Stimulated activated naive B cell treated with anti-CD40 and anti-IgM and Interleukin-4, amounts not matched to agents 10 μg/mL and 1 μg/mL and 100 μg/mL, for 72 hours (primary cell): ENCODE measurements around the gene SRSF5.
A peak's percentile ranks its signal among the peaks of the same experiment; 100 is the strongest.
"Not testable (repeated sequence)": the region's sequence is repeated elsewhere in the genome, so short reads cannot be mapped to it uniquely, and the experiment has no call there.

Experiments
- ATAC-seq, 2 donors: fragments of 150-1000 bp; cut with Tn5 transposase; replicated peaks; 2 replicates each; pipeline ENCODE4 v1.10.0; 2021; ENCODE audit warnings: moderate library complexity in 1 of 2
- DNase-seq: peaks from one replicate; pipeline ENCODE4 v3.0.0; 2021
- H3K27ac Mint-ChIP-seq: one replicate; pipeline ENCODE4 v1.8.0; 2022; ENCODE audit warnings: mild to moderate bottlenecking, mixed read lengths
- H3K27me3 Mint-ChIP-seq, 2 donors: one replicate each; pipeline ENCODE4 v1.8.0; 2022; ENCODE audit warnings: mixed read lengths in 2 of 2
- H3K36me3 Mint-ChIP-seq, 2 donors: one replicate each; pipeline ENCODE4 v1.8.0; 2022; ENCODE audit warnings: mixed read lengths in 2 of 2, mild to moderate bottlenecking in 1 of 2
- H3K4me1 Mint-ChIP-seq, 2 donors: one replicate each; pipeline ENCODE4 v1.8.0; 2022; ENCODE audit warnings: mixed read lengths in 2 of 2, mild to moderate bottlenecking in 1 of 2
- H3K4me3 Mint-ChIP-seq, 2 donors: one replicate each; pipeline ENCODE4 v1.8.0; 2022; ENCODE audit warnings: mild to moderate bottlenecking in 2 of 2, mixed read lengths in 2 of 2, moderate library complexity in 1 of 2
- H3K9me3 Mint-ChIP-seq, 2 donors: one replicate each; pipeline ENCODE4 v1.8.0; 2022; ENCODE audit warnings: mixed read lengths in 2 of 2, mild to moderate bottlenecking in 1 of 2

SRSF5 gene

DNA sequence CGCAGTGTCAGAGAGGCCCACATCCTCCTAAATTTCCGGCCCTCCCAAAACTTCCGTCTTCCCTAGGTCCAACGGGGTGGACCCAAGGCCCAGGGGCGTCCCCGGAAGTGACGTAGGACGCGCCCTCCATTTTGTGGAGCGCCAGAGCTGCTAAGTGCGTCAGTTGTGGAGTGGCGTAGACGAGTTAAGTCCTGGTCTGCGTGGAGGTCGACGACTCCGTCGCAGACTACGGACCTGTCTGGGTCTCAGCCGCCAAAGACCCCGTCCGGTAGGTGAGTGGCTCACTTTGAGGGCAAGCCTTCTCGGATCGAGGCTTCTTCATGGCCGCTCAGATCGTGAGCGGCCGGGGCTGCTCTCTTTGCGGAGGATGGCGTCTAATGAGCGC is at the start of gene SRSF5:
Gene SRSF5, plus strand, starts transcription at position 159 of the 385 bp plus-strand sequence. CDS start 1,015 bp downstream, outside the sequence.
- Mint-ChIP-seq H3K4me3 (peak within 1 kb of the TSS; percentile 88 to 98), H3K4me1 (peaks cover 26 to 50% of the 10 kb centered on the region in 2 donors), H3K36me3 (peaks cover 32 to 45% of the 10 kb centered on the region in 2 donors), H3K27me3 (no peaks in the 10 kb centered on the region), H3K27ac (peak within 1 kb of the TSS; percentile 100), H3K9me3 (peaks cover 4 to 7% of the 10 kb centered on the region in 2 donors)
- ATAC-seq: peak; percentile 87 to 88
- peak; percentile 94 for DNase-seq

GRCh38 chr14:69718614-69719013 is 48.3 kb upstream of the SRSF5 start:
- not testable (repeated sequence) for H3K4me3 Mint-ChIP-seq, ATAC-seq, H3K9me3 Mint-ChIP-seq, DNase-seq, H3K27me3 Mint-ChIP-seq
- Mint-ChIP-seq H3K27ac (peak overlapping the region; percentile 14), H3K36me3 (peaks cover 8 to 19% of the 10 kb centered on the region in 2 donors), H3K4me1 (peaks cover 14 to 25% of the 10 kb centered on the region in 2 donors)

- no peaks in the 10 kb centered on the region for H3K9me3 Mint-ChIP-seq
- no peak overlapping the region for H3K4me3 Mint-ChIP-seq
- peaks cover 6 to 17% of the 10 kb centered on the region in 2 donors for H3K36me3 Mint-ChIP-seq
- H3K4me1 Mint-ChIP-seq: peaks cover 14 to 25% of the 10 kb centered on the region in 2 donors
- H3K27me3 Mint-ChIP-seq: no peaks in the 10 kb centered on the region
- ATAC-seq: peak in 1 of 2 donors; percentile 55
- no peak overlapping the region for H3K27ac Mint-ChIP-seq
- no peak for DNase-seq
Measured at GRCh38 chr14:69719501-69719951, 47.4 kb upstream of the SRSF5 start.

DNA sequence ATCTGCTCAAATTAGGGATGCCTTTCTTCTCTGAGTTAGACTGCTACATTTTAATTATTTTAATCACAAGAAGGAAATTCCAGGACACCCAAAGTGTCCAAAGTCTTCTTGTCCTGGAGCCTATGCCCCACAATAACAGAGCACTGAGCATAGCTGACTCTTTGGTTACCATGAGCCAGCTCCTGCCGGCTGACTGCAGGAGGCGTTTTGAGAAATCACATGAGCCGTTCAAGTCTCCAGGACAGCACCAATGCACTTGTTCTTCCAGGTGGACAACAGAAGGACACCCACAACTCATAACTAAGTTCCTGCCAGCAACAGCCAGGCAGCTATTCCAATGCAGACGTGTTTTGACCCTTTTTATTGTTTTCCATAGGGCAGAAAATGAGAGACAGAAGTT is 46.0 kb upstream of the SRSF5 start:
- no peaks in the 10 kb centered on the region for H3K9me3 Mint-ChIP-seq
- H3K4me3 Mint-ChIP-seq: no peak overlapping the region
- no peak for ATAC-seq
- H3K27me3 Mint-ChIP-seq: no peaks in the 10 kb centered on the region
- peaks cover 13 to 21% of the 10 kb centered on the region in 2 donors for H3K4me1 Mint-ChIP-seq
- no peak for DNase-seq
- no peak overlapping the region for H3K27ac Mint-ChIP-seq
- peaks cover 3 to 7% of the 10 kb centered on the region in 2 donors for H3K36me3 Mint-ChIP-seq

DNA sequence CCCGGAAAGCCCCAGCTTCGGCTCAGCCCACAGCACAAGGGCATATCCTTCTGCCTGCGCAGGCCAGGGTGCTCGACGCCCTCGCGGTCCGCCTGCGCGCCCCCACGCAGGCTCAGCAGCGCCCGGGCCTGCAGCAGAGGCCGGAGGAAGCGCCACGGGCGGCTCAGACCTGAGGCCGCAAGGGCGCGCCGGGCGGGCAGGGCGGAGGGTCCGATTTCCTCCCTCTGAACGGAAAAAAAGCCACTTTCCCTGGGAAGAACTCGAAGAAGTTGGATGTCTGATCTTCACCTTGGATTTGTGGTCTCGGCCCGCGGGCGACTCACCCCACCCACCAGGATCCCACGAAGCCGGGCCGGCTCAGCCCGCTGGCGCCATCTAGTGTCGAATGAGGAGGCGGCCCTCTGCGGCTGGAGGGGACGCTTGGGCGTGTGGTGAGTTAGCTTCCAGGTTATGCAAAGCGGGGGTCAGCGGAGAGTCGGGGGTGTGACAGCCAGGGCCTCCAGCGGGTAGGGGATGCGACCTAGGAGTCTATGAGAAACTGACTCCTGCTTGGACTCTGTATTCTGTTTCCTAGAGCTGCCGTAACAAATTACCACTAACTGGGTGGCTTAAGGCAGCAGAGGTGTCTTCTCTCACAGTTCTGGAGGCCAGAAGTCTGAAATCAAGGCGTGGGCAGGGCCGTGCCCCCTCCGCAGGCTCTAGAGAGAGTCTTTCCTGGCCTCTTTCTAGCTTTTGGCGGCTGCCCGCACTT is 40.0 kb upstream of the SRSF5 start:
- H3K27me3 Mint-ChIP-seq: peaks cover 5 to 6% of the 10 kb centered on the region in 2 donors
- H3K4me3 Mint-ChIP-seq: peak overlapping the region; percentile 73 to 77
- DNase-seq (peak; percentile 70), ATAC-seq (peak; percentile 94 to 96)
- H3K4me1 Mint-ChIP-seq: peaks cover 8 to 11% of the 10 kb centered on the region in 2 donors
- no peaks in the 10 kb centered on the region for H3K9me3 Mint-ChIP-seq
- H3K36me3 Mint-ChIP-seq: no peaks in the 10 kb centered on the region
- peak overlapping the region; percentile 1 for H3K27ac Mint-ChIP-seq

DNA sequence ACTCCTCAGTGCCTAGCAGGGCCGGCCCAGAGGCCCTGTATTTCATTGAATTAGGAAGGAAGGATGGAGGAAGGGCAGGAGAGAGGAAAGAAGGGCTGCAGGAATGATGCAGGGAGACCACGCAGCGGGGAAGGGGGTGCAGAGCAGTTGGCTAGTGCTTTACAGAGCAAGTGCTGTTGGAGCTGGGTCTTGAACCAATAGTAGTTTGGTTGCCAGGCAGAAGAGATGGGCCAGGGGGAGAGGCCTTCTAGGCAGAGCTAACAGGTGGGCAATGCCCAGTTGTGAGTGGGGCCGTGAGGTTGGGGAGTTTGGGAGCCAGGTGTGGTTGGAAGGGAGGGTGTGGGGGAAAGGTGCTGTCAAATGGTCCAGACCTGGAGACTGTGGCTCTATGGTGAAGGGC is 39.1 kb upstream of the SRSF5 start:
- Mint-ChIP-seq H3K4me3 (no peak overlapping the region), H3K27ac (peak overlapping the region; percentile 1)

GRCh38 chr14:69731919-69732598 is 34.9 kb upstream of the SRSF5 start:
- not testable (repeated sequence) for ATAC-seq, H3K27ac Mint-ChIP-seq, H3K9me3 Mint-ChIP-seq, H3K36me3 Mint-ChIP-seq, DNase-seq, H3K4me1 Mint-ChIP-seq, H3K4me3 Mint-ChIP-seq
- H3K27me3 Mint-ChIP-seq: peaks cover 29 to 37% of the 10 kb centered on the region in 2 donors

More for the DNA sequence above, 39.1 kb upstream of the SRSF5 start:
- ATAC-seq (no peak), DNase-seq (no peak)
- peaks cover 8 to 11% of the 10 kb centered on the region in 2 donors for H3K4me1 Mint-ChIP-seq
- no peaks in the 10 kb centered on the region for H3K36me3 Mint-ChIP-seq
- H3K27me3 Mint-ChIP-seq: peaks cover 5 to 7% of the 10 kb centered on the region in 2 donors
- no peaks in the 10 kb centered on the region for H3K9me3 Mint-ChIP-seq

DNA sequence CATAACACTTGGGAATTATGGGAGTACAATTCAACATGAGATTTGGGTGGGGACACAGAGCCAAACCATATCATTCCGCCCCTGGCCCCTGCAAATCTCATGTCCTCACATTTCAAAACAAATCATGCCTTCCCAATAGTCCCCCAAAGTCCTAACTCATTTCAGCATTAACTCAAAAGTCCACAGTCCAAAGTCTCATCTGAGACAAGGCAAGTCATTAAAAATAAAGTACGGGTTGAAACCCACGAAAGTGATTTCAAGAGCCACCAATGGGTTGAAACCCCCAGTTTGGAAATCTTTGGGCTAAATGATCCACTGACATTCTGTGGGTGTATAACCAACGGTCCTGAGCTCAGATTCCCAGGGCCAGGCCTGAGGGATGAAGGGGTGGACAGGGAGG is 30.5 kb upstream of the SRSF5 start:
- not testable (repeated sequence) for DNase-seq, H3K27ac Mint-ChIP-seq, ATAC-seq, H3K36me3 Mint-ChIP-seq, H3K4me3 Mint-ChIP-seq, H3K9me3 Mint-ChIP-seq, H3K4me1 Mint-ChIP-seq
- H3K27me3 Mint-ChIP-seq: peaks cover 25 to 37% of the 10 kb centered on the region in 2 donors

DNA sequence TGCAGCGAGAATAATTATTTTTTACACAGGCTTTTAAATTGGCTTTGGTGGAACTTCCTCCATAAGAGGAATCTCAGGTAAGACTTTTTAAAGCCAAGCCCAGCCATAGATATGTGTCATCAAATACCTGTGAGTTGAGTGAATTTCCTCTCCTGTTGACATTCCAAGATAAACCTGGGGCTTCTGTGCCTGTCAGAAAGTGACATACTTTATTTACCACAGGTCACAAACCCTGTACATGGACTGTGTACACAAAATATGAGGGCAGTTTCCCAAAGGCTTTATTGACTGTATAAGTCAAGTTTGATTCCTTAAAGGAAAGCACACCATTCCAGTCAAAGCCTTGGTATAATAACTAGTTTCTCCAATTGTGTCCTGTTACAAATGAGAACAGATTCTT is 25.9 kb upstream of the SRSF5 start:
- DNase-seq (no peak), ATAC-seq (no peak)
- peaks cover 0 to 3% of the 10 kb centered on the region in 2 donors for H3K36me3 Mint-ChIP-seq
- H3K27ac Mint-ChIP-seq: no peak overlapping the region
- peaks cover 6 to 15% of the 10 kb centered on the region in 2 donors for H3K27me3 Mint-ChIP-seq
- no peak overlapping the region for H3K4me3 Mint-ChIP-seq
- no peaks in the 10 kb centered on the region for H3K4me1 Mint-ChIP-seq
- H3K9me3 Mint-ChIP-seq: peaks cover 0 to 2% of the 10 kb centered on the region in 2 donors

DNA sequence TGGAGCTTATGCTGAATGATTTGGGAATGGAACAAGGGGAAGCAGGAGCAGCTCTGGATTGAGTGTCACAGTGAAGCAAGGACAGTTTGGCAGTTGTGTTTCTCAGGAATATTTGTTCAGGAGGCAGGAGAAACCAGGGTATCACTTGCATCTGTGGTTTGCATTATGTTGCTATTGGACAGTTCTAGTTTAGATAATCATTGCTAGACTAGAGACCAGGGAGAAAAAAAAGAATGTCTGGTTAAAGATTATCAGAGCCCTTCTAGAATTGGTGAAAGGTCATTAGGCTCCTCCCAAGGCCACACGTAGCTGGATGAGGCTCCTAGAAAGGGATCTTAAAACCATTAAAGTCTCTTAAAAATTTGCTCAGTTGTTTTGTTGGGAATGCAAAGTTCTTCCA is 17.0 kb upstream of the SRSF5 start:
- Mint-ChIP-seq H3K4me1 (peaks cover 7 to 9% of the 10 kb centered on the region in 2 donors), H3K36me3 (no peaks in the 10 kb centered on the region), H3K4me3 (no peak overlapping the region), H3K27me3 (peaks cover 5 to 6% of the 10 kb centered on the region in 2 donors), H3K9me3 (peaks cover 0 to 2% of the 10 kb centered on the region in 2 donors), H3K27ac (no peak overlapping the region)
- peak; percentile 39 to 41 for ATAC-seq
- DNase-seq: no peak

- Mint-ChIP-seq H3K9me3 (peaks cover 0 to 2% of the 10 kb centered on the region in 2 donors), H3K36me3 (no peaks in the 10 kb centered on the region), H3K4me3 (no peak overlapping the region), H3K27ac (no peak overlapping the region), H3K4me1 (peaks cover 12 to 13% of the 10 kb centered on the region in 2 donors), H3K27me3 (peaks cover 5 to 6% of the 10 kb centered on the region in 2 donors)
- DNase-seq (no peak), ATAC-seq (peak; percentile 43 to 49)
Measured at GRCh38 chr14:69750495-69750894, 16.4 kb upstream of the SRSF5 start.

GRCh38 chr14:69752773-69753172 is 14.2 kb upstream of the SRSF5 start:
- ATAC-seq (no peak), DNase-seq (no peak)
- Mint-ChIP-seq H3K27me3 (peaks cover 5 to 6% of the 10 kb centered on the region in 2 donors), H3K4me1 (peaks cover 14 to 15% of the 10 kb centered on the region in 2 donors), H3K27ac (no peak overlapping the region), H3K9me3 (peaks cover 0 to 2% of the 10 kb centered on the region in 2 donors), H3K36me3 (no peaks in the 10 kb centered on the region), H3K4me3 (no peak overlapping the region)

DNA sequence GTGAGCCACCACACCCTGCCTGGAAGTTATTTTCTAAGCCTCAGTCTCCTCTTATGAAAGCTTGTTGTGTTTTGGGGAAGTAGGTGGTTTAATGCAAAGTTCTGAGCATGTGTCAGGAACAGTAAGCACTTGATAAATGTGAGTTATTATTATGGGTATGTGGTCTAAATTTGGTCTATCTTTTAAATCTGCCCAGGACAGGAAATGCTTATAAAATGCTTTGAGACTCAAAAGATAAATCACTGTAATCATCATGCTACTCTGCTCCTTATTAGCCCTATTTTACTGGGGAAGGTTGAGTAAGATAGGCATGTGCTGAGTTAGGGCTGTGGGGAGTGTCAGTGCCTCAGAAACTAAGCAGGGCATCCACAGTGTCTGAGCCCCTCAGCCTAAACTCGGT is 13.1 kb upstream of the SRSF5 start:
- H3K27me3 Mint-ChIP-seq: peaks cover 5 to 6% of the 10 kb centered on the region in 2 donors
- H3K4me3 Mint-ChIP-seq: no peak overlapping the region
- DNase-seq (no peak), ATAC-seq (no peak)
- H3K27ac Mint-ChIP-seq: no peak overlapping the region
- H3K4me1 Mint-ChIP-seq: peaks cover 15 to 16% of the 10 kb centered on the region in 2 donors
- peaks cover 0 to 2% of the 10 kb centered on the region in 2 donors for H3K9me3 Mint-ChIP-seq
- H3K36me3 Mint-ChIP-seq: no peaks in the 10 kb centered on the region

- H3K27ac Mint-ChIP-seq: no peak overlapping the region
- peaks cover 0 to 2% of the 10 kb centered on the region in 2 donors for H3K9me3 Mint-ChIP-seq
- ATAC-seq (no peak), DNase-seq (no peak)
- H3K36me3 Mint-ChIP-seq: no peaks in the 10 kb centered on the region
- H3K4me1 Mint-ChIP-seq: peaks cover 15 to 16% of the 10 kb centered on the region in 2 donors
- H3K4me3 Mint-ChIP-seq: no peak overlapping the region
- peaks cover 5 to 6% of the 10 kb centered on the region in 2 donors for H3K27me3 Mint-ChIP-seq
Measured at GRCh38 chr14:69754487-69754886, 12.5 kb upstream of the SRSF5 start.
